ENCODE results near the gene CTBP2. TPM values are rescaled to one million over a fixed set of nuclear protein-coding genes. Genes with fewer than 3 reads are reported as not detected.
A peak's percentile ranks its signal among the peaks of the same experiment; 100 is the strongest.

CTBP2 gene
- total RNA-seq = under 1 TPM; 0.12 to 0.21 TPM

DNA sequence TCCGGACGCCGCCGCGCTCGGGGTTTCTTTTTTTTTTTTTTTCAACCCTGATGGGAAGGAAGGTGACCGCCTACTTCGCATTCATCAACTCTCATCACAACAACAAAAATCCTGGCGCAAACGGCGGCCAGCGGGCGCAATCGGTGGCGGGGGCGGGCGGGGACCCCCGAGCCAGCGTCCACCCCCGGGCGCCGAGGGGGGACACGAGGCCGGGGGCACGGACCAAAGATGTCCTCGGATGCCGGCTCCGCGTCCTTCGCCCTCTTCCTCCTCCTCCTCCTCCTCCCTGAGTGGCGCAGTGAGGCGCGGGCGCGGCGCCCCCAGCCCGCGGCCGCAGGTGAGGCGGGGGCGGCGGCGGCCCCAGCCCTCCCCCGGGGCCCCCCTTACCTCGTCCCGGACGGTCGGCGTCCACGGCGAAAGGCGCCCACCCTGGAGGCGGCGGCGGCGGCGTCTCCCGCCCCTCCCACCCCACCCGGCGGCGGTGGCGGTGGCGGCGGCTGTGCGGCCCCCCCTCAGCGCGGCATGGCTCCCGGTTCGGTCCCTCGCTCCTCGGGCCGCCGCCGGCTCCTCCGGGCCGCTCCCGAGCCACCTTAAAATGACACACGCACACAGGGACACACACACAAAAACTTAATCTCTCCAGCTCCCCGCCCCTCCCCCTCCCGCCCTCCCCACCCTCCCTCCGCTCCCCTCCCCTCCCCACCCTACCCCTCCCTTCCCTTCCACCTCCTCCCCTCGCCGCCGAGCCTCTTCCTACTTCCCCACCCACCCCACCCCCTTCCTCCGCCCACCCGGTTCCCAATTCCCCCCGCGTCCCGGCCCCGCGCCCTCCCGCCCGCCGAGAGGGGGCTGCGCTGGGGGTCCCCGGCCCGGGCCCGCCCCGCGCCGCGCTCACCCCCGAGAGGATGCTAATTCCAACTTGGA lies at the start of gene CTBP2:
TSS of gene CTBP2 (minus strand) at position 632 of the 924 bp plus-strand sequence.
- Mint-ChIP-seq H3K4me3 (peak within 1 kb of the TSS; percentile 28), H3K4me1 (peaks cover 3% of the 10 kb centered on the region), H3K27me3 (peaks cover 39% of the 10 kb centered on the region), H3K9me3 (ENCODE audit: low read depth) (no peaks in the 10 kb centered on the region), H3K36me3 (ENCODE audit: low read depth) (no peaks in the 10 kb centered on the region), H3K27ac (no peak within 1 kb of the TSS)
- POLR2A ChIA-PET = no interaction called here
- ATAC-seq (no peak), DNase-seq (no peak)
- CTCF ChIA-PET = no interaction called here
- intact Hi-C loops (cut with DNase I, micrococcal nuclease) = no loop called here

- no peak overlapping the region for H3K27ac Mint-ChIP-seq
- H3K36me3 Mint-ChIP-seq (ENCODE audit: low read depth) = no peaks in the 10 kb centered on the region
- intact Hi-C loops (cut with DNase I, micrococcal nuclease) = no loop called here
- H3K9me3 Mint-ChIP-seq (ENCODE audit: low read depth) = peaks cover 4% of the 10 kb centered on the region
- DNase-seq (no peak), ATAC-seq (no peak)
- H3K4me3 Mint-ChIP-seq = no peak overlapping the region
- CTCF ChIA-PET = no interaction called here
- H3K27me3 Mint-ChIP-seq = no peaks in the 10 kb centered on the region
- POLR2A ChIA-PET = no interaction called here
- H3K4me1 Mint-ChIP-seq = no peaks in the 10 kb centered on the region
These were observed 49.4 kb upstream of the CTBP2 start for GRCh38 chr10:125209591-125210355.

- ChIA-PET POLR2A (no interaction called here), CTCF (no interaction called here)
- H3K9me3 Mint-ChIP-seq (ENCODE audit: low read depth) = peaks cover 4% of the 10 kb centered on the region
- no peaks in the 10 kb centered on the region for H3K4me1 Mint-ChIP-seq
- H3K27ac Mint-ChIP-seq = no peak overlapping the region
- H3K4me3 Mint-ChIP-seq = no peak overlapping the region
- H3K27me3 Mint-ChIP-seq = peaks cover under 1% of the 10 kb centered on the region
- no peak for ATAC-seq
- H3K36me3 Mint-ChIP-seq (ENCODE audit: low read depth) = no peaks in the 10 kb centered on the region
- intact Hi-C loops (cut with DNase I, micrococcal nuclease) = no loop called here
- DNase-seq = no peak
These were observed 48.6 kb upstream of the CTBP2 start for GRCh38 chr10:125208854-125209565.

DNA sequence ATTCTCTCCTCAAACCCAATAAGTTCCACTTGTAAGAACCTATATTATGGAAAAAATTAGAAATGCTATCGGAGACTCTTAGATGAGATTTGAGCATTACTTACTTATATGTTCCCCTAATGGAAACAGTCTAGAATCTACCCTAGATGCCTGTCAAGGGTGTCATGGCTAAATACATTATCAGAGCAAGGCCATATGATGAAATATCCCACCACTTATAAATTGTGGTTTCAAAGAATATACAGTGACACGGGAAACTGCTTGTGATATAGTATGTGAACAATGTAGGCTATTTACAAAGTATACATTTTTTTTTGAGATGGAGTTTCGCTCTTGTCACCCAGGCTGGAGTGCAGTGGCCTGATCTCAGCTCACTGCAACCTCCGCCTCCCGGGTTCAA lies 46.3 kb upstream of the CTBP2 start:
- H3K27me3 Mint-ChIP-seq = peaks cover 2% of the 10 kb centered on the region
- intact Hi-C loops (cut with DNase I, micrococcal nuclease) = no loop called here
- no peak overlapping the region for H3K27ac Mint-ChIP-seq
- H3K9me3 Mint-ChIP-seq (ENCODE audit: low read depth) = peaks cover 4% of the 10 kb centered on the region
- H3K4me1 Mint-ChIP-seq = no peaks in the 10 kb centered on the region
- H3K4me3 Mint-ChIP-seq = no peak overlapping the region
- H3K36me3 Mint-ChIP-seq (ENCODE audit: low read depth) = no peaks in the 10 kb centered on the region
- ChIA-PET CTCF (no interaction called here), POLR2A (no interaction called here)
- ATAC-seq = no peak
- DNase-seq = no peak

DNA sequence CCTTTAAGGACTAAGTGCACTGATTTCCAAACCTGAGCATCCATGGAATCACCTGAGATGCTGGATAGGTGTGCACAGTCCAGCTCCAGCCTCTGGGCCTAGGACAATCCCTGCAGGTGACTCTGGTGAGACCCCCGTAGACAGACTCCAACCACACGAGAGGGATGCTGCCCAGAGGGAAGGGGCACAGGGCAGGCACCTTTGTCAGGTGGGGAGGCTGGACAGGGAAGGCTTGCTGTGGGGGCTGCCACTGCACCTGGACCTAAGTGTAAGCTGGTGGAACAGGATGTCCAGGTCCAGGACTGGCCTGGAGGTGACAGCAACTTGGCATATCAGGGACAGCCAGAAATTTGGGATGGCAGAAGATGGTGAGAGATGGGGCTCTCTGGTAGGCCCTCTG lies 45.1 kb upstream of the CTBP2 start:
- H3K27ac Mint-ChIP-seq = no peak overlapping the region
- POLR2A ChIA-PET = no interaction called here
- no peaks in the 10 kb centered on the region for H3K36me3 Mint-ChIP-seq (ENCODE audit: low read depth)
- CTCF ChIA-PET = interaction anchor here (0.8 kb wide), 1 partner anchor 1284 kb away, joined by 4 read pairs; no protein-coding TSS in a partner anchor
- H3K4me1 Mint-ChIP-seq = no peaks in the 10 kb centered on the region
- H3K4me3 Mint-ChIP-seq = no peak overlapping the region
- DNase-seq (no peak), ATAC-seq (no peak)
- peaks cover 5% of the 10 kb centered on the region for H3K27me3 Mint-ChIP-seq
- no peaks in the 10 kb centered on the region for H3K9me3 Mint-ChIP-seq (ENCODE audit: low read depth)
- intact Hi-C loops (cut with DNase I, micrococcal nuclease) = no loop called here

DNA sequence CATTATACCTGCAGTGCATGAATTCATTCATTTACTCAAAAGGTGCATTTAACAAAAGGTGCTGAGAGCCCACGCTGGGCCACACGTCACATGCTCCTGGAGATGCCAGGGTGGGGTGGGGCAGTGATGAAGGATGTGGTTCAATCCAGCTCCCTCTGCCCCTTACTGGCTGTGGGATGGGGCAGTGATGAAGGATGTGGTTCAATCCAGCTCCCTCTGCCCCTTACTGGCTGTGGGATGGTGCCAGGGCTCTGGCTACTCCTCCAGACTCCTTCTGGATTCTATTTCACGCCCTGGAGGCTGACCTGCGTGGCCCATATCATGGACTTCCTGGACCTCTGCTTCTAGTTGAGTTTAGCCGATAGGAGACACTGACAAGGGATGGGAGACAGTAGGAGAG lies 44.0 kb upstream of the CTBP2 start:
- no peak for ATAC-seq
- CTCF ChIA-PET = interaction anchor here (0.6 to 0.7 kb wide), 2 partner anchors 18 to 211 kb away, joined by 3 read pairs; no protein-coding TSS in a partner anchor

DNA sequence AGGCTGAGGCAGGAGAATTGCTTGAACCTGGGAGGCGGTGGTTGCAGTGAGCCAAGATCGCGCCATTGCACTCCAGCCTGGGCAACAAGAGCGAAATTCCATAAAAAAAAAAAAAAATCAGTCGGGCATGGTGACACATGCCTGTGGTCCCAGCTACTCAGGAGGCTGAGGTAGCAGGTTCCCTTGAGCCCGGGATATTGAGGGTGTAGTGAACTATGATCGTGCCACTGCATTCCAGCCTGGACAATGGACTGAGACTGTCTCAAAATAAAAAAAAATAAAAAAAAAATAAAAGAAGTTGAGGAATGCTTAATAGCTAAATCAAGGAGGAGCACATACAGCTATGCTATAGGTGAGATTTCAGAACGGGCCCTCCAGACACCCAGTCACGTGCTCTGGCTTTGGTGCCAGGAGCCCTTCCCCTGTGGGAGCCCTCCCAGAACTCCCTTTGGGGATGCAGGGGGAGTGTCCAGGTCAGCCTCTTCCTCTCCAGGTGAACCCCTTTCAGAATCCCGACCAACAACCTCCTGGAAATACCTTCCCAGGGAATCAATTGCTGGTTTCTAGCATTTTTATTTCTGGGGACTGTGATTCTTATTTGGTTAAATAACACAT lies 42.9 kb upstream of the CTBP2 start:
- DNase-seq (no peak), ATAC-seq (no peak)
- H3K4me3 Mint-ChIP-seq = no peak overlapping the region
- ChIA-PET CTCF (interaction anchor here (0.7 kb wide), 1 partner anchor 142 kb away, joined by 3 read pairs; no protein-coding TSS in a partner anchor), POLR2A (no interaction called here)
- intact Hi-C loops (cut with DNase I, micrococcal nuclease) = no loop called here
- H3K9me3 Mint-ChIP-seq (ENCODE audit: low read depth) = no peaks in the 10 kb centered on the region
- H3K36me3 Mint-ChIP-seq (ENCODE audit: low read depth) = no peaks in the 10 kb centered on the region
- H3K27me3 Mint-ChIP-seq = peaks cover 12% of the 10 kb centered on the region
- H3K4me1 Mint-ChIP-seq = no peaks in the 10 kb centered on the region
- no peak overlapping the region for H3K27ac Mint-ChIP-seq

More for the DNA sequence above, 44.0 kb upstream of the CTBP2 start:
- Mint-ChIP-seq H3K9me3 (ENCODE audit: low read depth) (no peaks in the 10 kb centered on the region), H3K4me3 (no peak overlapping the region), H3K27me3 (peaks cover 10% of the 10 kb centered on the region), H3K4me1 (no peaks in the 10 kb centered on the region), H3K27ac (no peak overlapping the region), H3K36me3 (ENCODE audit: low read depth) (no peaks in the 10 kb centered on the region)
- intact Hi-C loops (cut with DNase I, micrococcal nuclease) = no loop called here
- POLR2A ChIA-PET = no interaction called here
- no peak for DNase-seq

DNA sequence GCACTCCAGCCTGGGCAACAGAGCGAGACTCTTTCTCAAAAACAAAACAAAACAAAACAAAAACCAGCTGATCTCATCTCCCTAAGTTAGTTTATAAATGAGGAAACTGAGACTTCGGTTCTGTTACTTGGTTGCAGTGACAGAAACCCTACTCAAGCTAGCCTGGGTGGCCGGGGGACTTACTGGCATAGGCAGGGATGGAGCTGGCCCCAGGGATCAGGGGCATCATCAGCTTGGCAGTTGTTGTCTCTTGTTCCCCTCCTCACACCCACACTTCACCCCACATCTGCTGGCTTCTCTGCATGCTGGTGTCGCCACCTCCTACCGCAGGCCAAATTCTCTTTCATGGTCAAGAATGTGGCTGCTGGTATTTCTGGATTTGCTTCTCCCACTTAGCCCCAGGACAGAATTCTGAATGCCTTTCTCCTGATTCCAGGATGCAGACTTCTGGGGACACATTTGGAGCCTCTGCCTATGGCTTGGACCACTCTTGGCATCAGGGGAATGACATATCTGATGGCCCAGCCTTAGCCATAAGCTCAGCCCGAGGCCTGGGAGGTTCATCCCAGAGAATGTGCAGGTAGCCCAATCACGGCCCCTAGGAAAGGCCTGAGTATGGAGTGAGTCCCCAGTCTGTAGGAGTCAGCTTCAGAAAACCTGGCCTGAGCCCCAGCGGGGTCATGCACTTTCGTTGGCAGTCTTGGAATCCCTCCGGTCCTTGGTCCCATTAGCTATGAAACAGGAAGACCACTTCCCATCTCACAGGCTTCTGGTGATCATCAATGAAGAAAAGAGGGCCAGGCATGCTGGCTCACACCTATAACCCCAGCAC lies 41.6 kb upstream of the CTBP2 start:
- ChIA-PET POLR2A (no interaction called here), CTCF (no interaction called here)
- Mint-ChIP-seq H3K36me3 (ENCODE audit: low read depth) (no peaks in the 10 kb centered on the region), H3K4me3 (no peak overlapping the region), H3K27ac (no peak overlapping the region), H3K27me3 (peaks cover 12% of the 10 kb centered on the region), H3K4me1 (no peaks in the 10 kb centered on the region), H3K9me3 (ENCODE audit: low read depth) (no peaks in the 10 kb centered on the region)
- intact Hi-C loops (cut with DNase I, micrococcal nuclease) = no loop called here
- no peak for DNase-seq
- no peak for ATAC-seq

DNA sequence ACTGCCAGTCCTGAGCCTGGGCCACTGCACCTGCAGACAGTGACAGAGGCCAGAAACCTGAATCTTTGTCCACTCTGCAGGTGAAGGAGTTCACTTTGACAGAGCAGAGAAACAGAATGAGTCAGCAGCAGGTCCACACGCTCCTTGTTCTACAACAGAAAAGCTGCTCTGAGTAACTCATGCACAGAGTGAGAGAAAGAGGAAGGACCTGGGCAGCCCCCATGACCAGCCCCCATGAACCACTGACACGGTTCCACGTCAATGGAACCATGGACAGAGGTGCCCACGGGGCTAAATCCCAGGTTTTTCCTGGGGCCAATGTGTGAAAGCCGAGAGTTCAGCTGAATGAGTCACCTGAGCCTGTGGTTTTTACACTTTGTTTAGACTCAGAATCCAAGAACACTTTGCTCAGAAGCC lies 40.8 kb upstream of the CTBP2 start:
- DNase-seq (no peak), ATAC-seq (peak; percentile 42)
- POLR2A ChIA-PET = no interaction called here
- no peak overlapping the region for H3K4me3 Mint-ChIP-seq
- no peaks in the 10 kb centered on the region for H3K9me3 Mint-ChIP-seq (ENCODE audit: low read depth)
- no peaks in the 10 kb centered on the region for H3K4me1 Mint-ChIP-seq
- intact Hi-C loops (cut with DNase I, micrococcal nuclease) = no loop called here
- no peak overlapping the region for H3K27ac Mint-ChIP-seq
- CTCF ChIA-PET = no interaction called here
- H3K27me3 Mint-ChIP-seq = peaks cover 12% of the 10 kb centered on the region
- no peaks in the 10 kb centered on the region for H3K36me3 Mint-ChIP-seq (ENCODE audit: low read depth)

- H3K27ac Mint-ChIP-seq = no peak overlapping the region
- no peak for DNase-seq
- H3K4me1 Mint-ChIP-seq = no peaks in the 10 kb centered on the region
- no peaks in the 10 kb centered on the region for H3K9me3 Mint-ChIP-seq (ENCODE audit: low read depth)
- POLR2A ChIA-PET = no interaction called here
- intact Hi-C loops (cut with DNase I, micrococcal nuclease) = no loop called here
- H3K36me3 Mint-ChIP-seq (ENCODE audit: low read depth) = no peaks in the 10 kb centered on the region
- CTCF ChIA-PET = no interaction called here
- no peak for ATAC-seq
- H3K27me3 Mint-ChIP-seq = peaks cover 12% of the 10 kb centered on the region
- no peak overlapping the region for H3K4me3 Mint-ChIP-seq
These were observed 40.0 kb upstream of the CTBP2 start for GRCh38 chr10:125200396-125200795.

GRCh38 chr10:125199270-125199669 lies 38.9 kb upstream of the CTBP2 start:
- CTCF ChIA-PET = no interaction called here
- intact Hi-C loops (cut with DNase I, micrococcal nuclease) = no loop called here
- Mint-ChIP-seq H3K27ac (no peak overlapping the region), H3K36me3 (ENCODE audit: low read depth) (no peaks in the 10 kb centered on the region), H3K27me3 (peaks cover 12% of the 10 kb centered on the region), H3K4me1 (no peaks in the 10 kb centered on the region), H3K4me3 (no peak overlapping the region), H3K9me3 (ENCODE audit: low read depth) (no peaks in the 10 kb centered on the region)
- no peak for ATAC-seq
- POLR2A ChIA-PET = no interaction called here
- DNase-seq = no peak
